A549 treated with AZD2906 at 1 μM for 4 hours (cell line): ENCODE data around the gene ATXN7L1. TPM values are rescaled to one million over a fixed set of nuclear protein-coding genes. Genes with fewer than 3 reads are reported as not detected.

Experiments
- total RNA-seq: library from RNA; stranded (reverse); fragments of 200-300 nt; extraction: Qiagen RNA extraction; gene quantifications from 5 replicates; pipeline ENCODE4 v1.2.3, GENCODE V29; 2022

ATXN7L1 gene
- 5.5 to 6.4 TPM (median 5.8 TPM) in 5 replicates for total RNA-seq

GRCh38 chr7:105876091-105876963 is at the start of gene ATXN7L1:
ATXN7L1 (minus strand) TSS chr7:105876599; CDS start chr7:105876558, 41 bp downstream.

GRCh38 chr7:105581066-105581811 is 295.2 kb downstream of the ATXN7L1 start, which contains the start of gene EFCAB10:
EFCAB10 (minus strand) TSS chr7:105581493; CDS start chr7:105581463, 30 bp downstream.

Other genes with a start within 250 kb of the ATXN7L1 start
- gene CDHR3, start 86.7 kb upstream of the ATXN7L1 start, total RNA-seq: 3.7 to 4.6 TPM (median 4.1 TPM) in 5 replicates
- 85.5 to 98.8 TPM (median 89.8 TPM) in 5 replicates for gene SYPL1, start 235.7 kb upstream of the ATXN7L1 start, total RNA-seq